A673 (cell line): ENCODE data around the gene ATF6.

ENCODE experiments used
- EZH2 ChIP-seq: fragments of 200-600 bp; sonication (generic); IDR thresholded peaks from 2 replicates; pipeline ENCODE4 v1.6.1; 2017; ENCODE audit warnings: borderline replicate concordance, low read depth, mild to moderate bottlenecking, mixed read lengths, antibody characterized with exemption, low read length; ENCODE audit not compliant: poor library complexity, severe bottlenecking
- TF ChIP-seq, protein P1 (sequence below): fragments of 300-800, 200-600 bp; sonication (generic); conservative IDR thresholded peaks from 2 replicates; pipeline ENCODE4 v1.5.1; 2017; ENCODE audit warnings: low read depth, mild to moderate bottlenecking, antibody characterized with exemption, low read length, moderate library complexity, mixed read lengths

DNA sequence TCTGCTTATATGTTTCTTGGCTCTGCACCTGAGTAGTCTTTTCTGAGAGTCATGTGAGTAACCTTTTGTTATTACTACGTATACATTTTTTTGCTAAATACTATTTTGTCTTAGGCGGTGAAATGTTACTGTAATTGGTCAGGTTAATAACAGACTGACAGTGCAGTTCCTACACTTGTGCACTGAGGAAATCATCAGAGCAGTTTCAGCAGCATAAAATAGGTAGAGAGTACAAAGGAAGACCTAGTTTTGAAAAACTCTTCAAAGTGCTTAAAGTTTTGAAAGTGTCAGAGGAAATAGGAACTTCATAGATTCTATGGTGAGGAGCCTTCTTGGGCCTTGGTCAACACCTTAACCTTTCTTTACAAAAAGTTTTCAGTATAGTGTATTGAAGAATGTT lies 11.1 kb downstream of the ATF6 start:
- TF ChIP-seq, protein P1, sequence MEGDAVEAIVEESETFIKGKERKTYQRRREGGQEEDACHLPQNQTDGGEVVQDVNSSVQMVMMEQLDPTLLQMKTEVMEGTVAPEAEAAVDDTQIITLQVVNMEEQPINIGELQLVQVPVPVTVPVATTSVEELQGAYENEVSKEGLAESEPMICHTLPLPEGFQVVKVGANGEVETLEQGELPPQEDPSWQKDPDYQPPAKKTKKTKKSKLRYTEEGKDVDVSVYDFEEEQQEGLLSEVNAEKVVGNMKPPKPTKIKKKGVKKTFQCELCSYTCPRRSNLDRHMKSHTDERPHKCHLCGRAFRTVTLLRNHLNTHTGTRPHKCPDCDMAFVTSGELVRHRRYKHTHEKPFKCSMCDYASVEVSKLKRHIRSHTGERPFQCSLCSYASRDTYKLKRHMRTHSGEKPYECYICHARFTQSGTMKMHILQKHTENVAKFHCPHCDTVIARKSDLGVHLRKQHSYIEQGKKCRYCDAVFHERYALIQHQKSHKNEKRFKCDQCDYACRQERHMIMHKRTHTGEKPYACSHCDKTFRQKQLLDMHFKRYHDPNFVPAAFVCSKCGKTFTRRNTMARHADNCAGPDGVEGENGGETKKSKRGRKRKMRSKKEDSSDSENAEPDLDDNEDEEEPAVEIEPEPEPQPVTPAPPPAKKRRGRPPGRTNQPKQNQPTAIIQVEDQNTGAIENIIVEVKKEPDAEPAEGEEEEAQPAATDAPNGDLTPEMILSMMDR, result no peak
- no peak for TF ChIP-seq EZH2
